ACHN (cell line): Measurements from ENCODE around the gene DHX40.
A peak's percentile ranks its signal among the peaks of the same experiment; 100 is the strongest.
"Not testable (repeated sequence)": the region's sequence is repeated elsewhere in the genome, so short reads cannot be mapped to it uniquely, and the experiment has no call there.

Experiments used
- DNase-seq: peaks from one replicate; pipeline ENCODE4 v3.0.0-alpha.2; 2015
- in situ Hi-C: cut with HindIII; loops from 2 replicates; pipeline ENCODE4 v1.10.0; 2017; ENCODE audit warnings: low sequenced_read_pairs, low pct_ligation_motif_present, low pct_unique_long_range_greater_than_20kb

DHX40 gene

DNA sequence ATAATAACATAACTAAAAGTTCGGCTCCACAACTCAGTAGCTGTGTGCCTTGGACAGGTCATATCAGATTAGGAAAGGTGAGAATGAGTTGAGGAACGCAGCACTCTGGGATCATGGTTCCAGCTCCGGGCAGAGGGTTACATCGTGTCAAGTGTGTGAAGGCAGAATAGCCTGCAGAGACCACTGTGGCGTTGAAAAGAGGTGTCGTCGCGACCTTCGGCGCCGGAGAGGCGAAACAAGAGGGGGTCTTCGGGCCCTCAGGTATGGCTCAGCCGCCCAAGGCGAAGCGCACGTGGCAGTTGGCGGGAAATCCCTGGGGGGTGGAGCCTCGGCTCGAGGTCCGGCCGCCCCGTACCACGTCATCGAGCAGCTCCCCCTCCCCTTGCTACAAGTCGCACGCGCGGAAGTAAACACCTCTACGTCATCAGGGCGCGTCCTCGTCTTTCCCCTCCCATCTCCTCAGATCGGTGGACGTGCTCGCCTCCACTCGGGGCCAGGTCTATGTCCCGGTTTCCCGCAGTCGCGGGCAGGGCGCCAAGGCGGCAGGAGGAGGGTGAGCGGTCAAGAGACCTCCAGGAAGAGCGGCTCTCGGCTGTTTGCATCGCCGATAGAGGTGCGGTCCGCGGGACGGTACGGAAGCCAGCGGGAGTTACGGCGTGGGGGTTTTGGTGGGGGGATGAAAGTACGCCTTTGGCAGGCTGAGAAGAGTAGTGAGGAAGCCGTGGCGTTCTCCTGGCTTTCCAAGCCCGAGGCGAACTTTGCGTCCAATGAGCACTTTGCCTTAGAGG is at the start of gene DHX40:
TSS of gene DHX40 (plus strand) at position 440 of the 788 bp plus-strand sequence. CDS start at position 502, 62 bp downstream.
- DNase-seq, result peak; percentile 96
- in situ Hi-C loops, result no loop called here

GRCh38 chr17:59516451-59516850 is 49.0 kb upstream of the DHX40 start:
- in situ Hi-C loops, result no loop called here
- no peak for DNase-seq

DNA sequence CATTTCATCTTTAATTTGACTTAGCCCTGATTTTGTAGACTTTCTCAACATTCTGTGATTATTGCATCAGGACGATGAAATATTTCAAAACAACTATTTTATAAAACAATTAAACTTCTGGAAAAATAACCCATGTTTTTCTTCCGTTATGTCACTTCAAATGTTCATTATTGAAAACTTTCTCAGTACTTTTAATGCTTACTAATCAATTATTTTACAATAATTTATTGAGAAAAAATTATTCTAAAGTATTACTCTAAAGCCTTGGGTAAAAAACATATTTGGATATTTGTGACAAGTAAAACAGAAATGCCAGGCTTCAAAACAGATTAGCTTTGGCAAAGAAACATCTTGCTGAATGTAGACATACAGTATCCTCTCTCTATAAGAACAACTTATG is 46.3 kb upstream of the DHX40 start:
- in situ Hi-C loops, result no loop called here
- DNase-seq, result no peak

DNA sequence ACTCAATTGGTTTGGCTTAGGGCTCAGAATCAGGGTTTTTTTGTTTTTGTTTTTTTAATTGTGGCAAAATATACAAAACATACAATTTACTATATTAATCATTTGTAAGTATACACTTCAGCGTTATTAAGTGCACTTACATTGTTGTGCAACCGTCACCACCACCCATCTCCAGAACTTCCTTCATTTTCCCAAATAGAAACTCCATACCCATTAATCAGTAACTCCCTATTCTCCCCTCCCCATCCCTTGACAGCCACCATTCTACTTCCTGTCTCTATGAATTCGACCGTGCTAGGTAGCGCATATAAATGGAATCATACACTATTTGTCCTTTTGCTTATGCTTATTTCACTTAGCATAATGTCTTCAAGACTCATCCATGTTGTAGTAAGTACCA is 45.2 kb upstream of the DHX40 start:
- in situ Hi-C loops, result no loop called here

GRCh38 chr17:59521465-59522126 is 43.8 kb upstream of the DHX40 start:
- DNase-seq, result peak; percentile 67
- in situ Hi-C loops, result no loop called here

More for the DNA sequence above, 45.2 kb upstream of the DHX40 start:
- DNase-seq, result no peak

DNA sequence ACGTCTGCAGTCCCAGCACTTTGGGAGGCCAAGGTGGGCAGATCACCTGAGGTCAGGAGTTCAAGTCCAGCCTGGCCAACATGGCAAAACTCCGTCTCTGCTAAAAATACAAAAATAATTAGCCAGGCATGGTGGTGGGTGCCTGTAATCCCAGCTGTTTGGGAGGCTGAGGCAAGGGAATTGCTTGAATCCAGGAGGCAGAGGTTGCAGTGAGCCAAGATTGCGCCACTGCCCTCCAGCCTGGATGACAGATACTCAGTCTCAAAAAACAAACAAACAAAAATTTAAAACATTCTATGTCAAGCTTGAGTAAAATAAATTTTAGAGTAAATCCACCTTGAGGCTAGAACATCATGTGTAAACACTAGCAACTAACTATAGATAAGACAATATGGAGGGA is 40.5 kb upstream of the DHX40 start:
- DNase-seq, in situ Hi-C loops: not testable (repeated sequence)

DNA sequence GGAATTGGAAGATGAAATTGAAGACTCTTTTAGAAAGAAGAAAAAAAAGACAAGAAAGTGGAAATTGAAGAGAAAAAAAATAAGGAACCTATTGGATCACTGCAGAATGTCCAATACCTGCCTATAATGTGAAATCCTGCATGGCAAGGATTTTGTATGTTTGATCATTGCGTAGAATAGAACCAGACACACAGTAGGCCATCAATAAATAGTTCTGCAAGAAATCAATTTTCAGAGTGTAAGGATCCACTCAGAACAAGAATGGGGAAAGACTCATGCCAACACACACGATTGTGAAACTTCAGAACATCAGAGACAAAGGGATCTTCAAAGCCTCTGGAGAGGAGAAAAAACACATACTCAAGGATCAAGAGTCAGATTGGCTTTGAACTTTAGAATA is 39.7 kb upstream of the DHX40 start:
- in situ Hi-C loops, result no loop called here
- no peak for DNase-seq

DNA sequence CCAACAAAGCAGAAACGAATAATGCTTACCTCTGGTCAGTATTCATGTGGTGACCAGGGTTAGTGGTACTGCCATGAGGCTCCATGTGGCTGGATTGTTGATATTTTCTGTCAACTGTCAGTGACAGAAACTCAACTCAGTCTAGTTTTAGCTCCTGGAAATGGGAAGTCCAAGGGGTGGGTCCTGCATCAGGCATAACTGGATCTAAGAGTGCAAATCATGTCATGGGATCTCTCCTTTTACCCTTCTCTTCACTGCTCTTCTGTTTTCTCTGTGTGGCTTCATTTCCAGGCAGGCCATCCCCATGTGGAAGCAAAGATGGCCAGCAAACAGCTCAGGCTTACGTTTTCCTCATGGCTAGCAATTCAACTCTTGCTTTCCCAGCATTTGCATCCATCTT is 39.0 kb upstream of the DHX40 start:
- in situ Hi-C loops, result no loop called here
- no peak for DNase-seq

- in situ Hi-C loops, result no loop called here
These were observed 38.0 kb upstream of the DHX40 start for GRCh38 chr17:59527325-59527917.

GRCh38 chr17:59527931-59528330 is 37.5 kb upstream of the DHX40 start:
- in situ Hi-C loops, result no loop called here
- no peak for DNase-seq

More at GRCh38 chr17:59527325-59527917, 38.0 kb upstream of the DHX40 start:
- no peak for DNase-seq

- in situ Hi-C loops, result no loop called here
- DNase-seq, result no peak
These were observed 34.9 kb upstream of the DHX40 start for GRCh38 chr17:59530531-59530930.

DNA sequence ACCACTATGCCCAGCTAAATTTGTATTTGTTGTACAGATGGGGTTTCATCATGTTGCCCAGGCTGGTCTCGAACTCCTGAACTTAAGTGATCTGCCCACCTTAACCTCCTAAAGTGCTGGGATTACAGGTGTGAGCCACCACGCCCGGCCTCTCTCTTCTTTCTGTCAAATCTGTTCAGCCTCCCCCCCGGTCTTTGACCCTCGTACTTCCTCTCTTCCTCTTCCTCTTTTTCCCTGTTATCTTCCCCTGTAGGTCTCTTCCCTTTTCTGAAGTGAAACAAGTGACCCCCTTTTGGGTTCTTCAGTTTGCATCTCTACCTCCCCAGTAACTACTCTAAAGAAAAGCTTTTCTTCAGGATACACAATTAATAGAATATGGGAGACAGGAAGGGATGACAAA is 31.7 kb upstream of the DHX40 start:
- no peak for DNase-seq
- in situ Hi-C loops, result no loop called here

GRCh38 chr17:59534583-59534982 is 30.8 kb upstream of the DHX40 start:
- in situ Hi-C loops, result no loop called here
- DNase-seq, result peak; percentile 31

DNA sequence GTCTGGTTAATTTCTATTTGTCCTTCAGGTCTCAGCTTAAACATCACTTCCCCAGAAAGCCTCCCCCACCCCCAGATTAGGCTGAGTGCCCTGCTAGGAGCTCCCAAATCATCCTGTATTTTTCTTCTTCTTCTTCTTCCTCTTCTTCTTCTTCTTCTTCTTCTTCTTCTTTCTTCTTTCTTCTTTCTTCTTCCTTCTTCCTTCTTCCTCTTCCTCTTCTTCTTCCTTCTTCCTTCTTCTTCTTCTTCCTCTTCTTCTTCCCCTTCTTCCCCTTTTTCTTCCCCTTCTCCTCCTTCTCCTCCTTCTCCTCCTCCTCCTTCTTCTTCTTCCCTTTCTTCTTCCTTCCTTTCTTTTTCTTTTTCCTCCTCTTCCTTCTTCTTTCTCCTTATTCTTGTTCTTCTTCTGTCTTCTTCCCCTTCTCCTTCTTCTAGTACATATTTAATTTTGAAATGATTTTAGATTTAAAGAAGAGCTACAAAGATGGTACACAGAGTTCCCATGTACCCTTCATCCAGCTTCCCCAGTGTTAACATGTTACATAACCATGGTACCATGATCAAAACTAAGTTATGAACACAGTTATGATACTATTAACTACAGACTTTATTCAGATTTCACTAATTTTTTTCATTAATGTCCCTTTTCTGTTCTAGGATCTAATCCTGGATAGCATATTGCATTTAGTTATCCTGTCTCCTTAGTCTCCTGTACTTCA is 27.1 kb upstream of the DHX40 start:
- in situ Hi-C loops, result no loop called here
- no peak for DNase-seq

DNA sequence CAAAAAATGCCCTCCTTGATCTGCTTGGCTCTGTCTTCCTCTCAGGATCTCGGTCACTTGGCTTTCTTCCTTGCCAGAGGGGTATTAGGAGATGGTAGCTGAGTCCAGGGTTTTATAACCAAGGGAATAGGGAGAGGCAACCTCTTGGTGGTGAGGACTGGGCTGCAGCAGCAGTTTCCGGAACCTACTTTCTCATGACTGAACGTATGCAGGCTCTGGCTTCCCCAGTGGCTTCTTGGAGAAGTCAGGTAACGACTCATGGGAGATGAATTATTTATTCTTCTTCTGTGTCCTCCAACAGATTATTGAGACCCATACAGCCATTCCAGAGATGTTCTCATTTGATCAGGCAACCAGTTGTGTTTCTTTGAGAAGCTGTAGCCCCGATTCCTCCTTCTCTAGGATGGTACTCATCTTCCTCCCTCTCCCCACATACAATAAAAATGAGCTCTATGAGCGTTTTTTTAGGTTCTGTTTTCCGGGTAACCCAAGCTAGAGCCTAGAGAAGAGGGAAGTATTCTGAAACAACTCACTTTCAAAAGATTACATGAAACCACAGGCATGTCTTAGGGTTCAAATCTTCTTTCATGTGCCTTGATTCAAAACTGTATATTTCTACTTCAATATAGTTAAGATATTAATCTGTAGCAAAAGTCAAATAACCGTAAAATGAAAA is 22.3 kb upstream of the DHX40 start:
- no peak for DNase-seq
- in situ Hi-C loops, result no loop called here

- DNase-seq, result no peak
- in situ Hi-C loops, result no loop called here
These were observed 19.5 kb upstream of the DHX40 start for GRCh38 chr17:59545942-59546341.

- in situ Hi-C loops, result no loop called here
- DNase-seq, result no peak
These were observed 18.1 kb upstream of the DHX40 start for GRCh38 chr17:59547131-59547915.

- in situ Hi-C loops, DNase-seq: not testable (repeated sequence)
These were observed 16.4 kb upstream of the DHX40 start for GRCh38 chr17:59548985-59549384.
